Measurements from ENCODE around the gene BABAM2.
"Not testable (repeated sequence)": the region's sequence is repeated elsewhere in the genome, so short reads cannot be mapped to it uniquely, and the experiment has no call there.

GRCh38 chr2:28371728-28372127 lies 481.2 kb downstream of the BABAM2 start:
- not testable (repeated sequence) for TF ChIP-seq CTCF, POLR2A (IDR thresholded peaks at IDR 0.05)

Data from sigmoid colon (tissue), 3 donors.